IMR-90 (cell line): Measurements from ENCODE around the gene ISLR2. TPM values are rescaled to one million over a fixed set of nuclear protein-coding genes. Genes with fewer than 3 reads are reported as not detected.

Source experiments
- ATAC-seq: fragments of 200-7000 bp; cut with Tn5 transposase; 2 replicates; pipeline ENCODE4 v1.9.1; 2020; ENCODE audit warnings: low read depth, mild to moderate bottlenecking, moderate library complexity
- BruUV-seq: library from RNA; stranded (reverse); fragments of 400-500 nt; replicated peaks from 2 replicates; lab custom pipeline; 2021; lab: Mats Ljungman, UMichigan
- CTCF ChIA-PET: fragments of 300-600 bp; formaldehyde crosslinking; extraction: SDS; loops from one replicate; lab custom pipeline; 2021; ENCODE audit warnings: antibody characterized with exemption; lab: Yijun Ruan, JAX
- POLR2A ChIA-PET: fragments of 300-600 bp; sonication (Branson Sonifier 250); formaldehyde crosslinking; loops from one replicate; lab custom pipeline; 2022; ENCODE audit warnings: antibody characterized with exemption; ENCODE audit not compliant: unreplicated experiment; lab: Charles Lee
- DNase-seq: peaks from one replicate; pipeline ENCODE4 v3.0.0; 2013
- H2AFZ ChIP-seq: replicated peaks from 2 replicates; pipeline ENCODE3; 2013; ENCODE audit warnings: low read length, mild to moderate bottlenecking; ENCODE audit not compliant: poor library complexity
- H2AK5ac ChIP-seq: 2 replicates; pipeline ENCODE4 v1.6.1; 2013; ENCODE audit warnings: low read depth, low read length, inconsistent platforms
- H2AK9ac ChIP-seq: replicated peaks from 2 replicates; pipeline ENCODE3; 2013; ENCODE audit warnings: mild to moderate bottlenecking, low read depth, low read length, moderate library complexity; ENCODE audit not compliant: poor library complexity
- H2BK120ac ChIP-seq: 2 replicates; pipeline ENCODE4 v1.6.1; 2013; ENCODE audit warnings: low read depth, low read length, inconsistent platforms
- H2BK15ac ChIP-seq: 3 replicates; pipeline ENCODE4 v1.6.1; 2013; ENCODE audit warnings: low read depth, low read length, inconsistent platforms
- H2BK20ac ChIP-seq: 2 replicates; pipeline ENCODE4 v1.6.1; 2013; ENCODE audit warnings: low read depth, mild to moderate bottlenecking, inconsistent platforms, low read length, moderate library complexity
- H2BK5ac ChIP-seq: 2 replicates; pipeline ENCODE4 v1.6.1; 2013; ENCODE audit warnings: mild to moderate bottlenecking, low read depth, low read length, inconsistent platforms; ENCODE audit not compliant: poor library complexity, severe bottlenecking
- H3K14ac ChIP-seq: replicated peaks from 2 replicates; pipeline ENCODE4 v1.6.1; 2013; ENCODE audit warnings: low read depth, low read length, inconsistent platforms
- H3K18ac ChIP-seq: 2 replicates; pipeline ENCODE4 v1.6.1; 2013; ENCODE audit warnings: low read depth, low read length, control low read depth
- H3K23ac ChIP-seq: 2 replicates; pipeline ENCODE4 v1.6.1; 2013; ENCODE audit warnings: low read depth, low read length, inconsistent platforms
- H3K27ac ChIP-seq: 2 replicates; pipeline ENCODE4 v1.5.1; 2013; ENCODE audit warnings: mild to moderate bottlenecking, control low read depth, low read length; ENCODE audit not compliant: insufficient read depth
- H3K27me3 ChIP-seq: 2 replicates; pipeline ENCODE4 v1.6.1; 2013; ENCODE audit warnings: low read length; ENCODE audit not compliant: control insufficient read depth, insufficient read depth
- H3K36me3 ChIP-seq: 2 replicates; pipeline ENCODE4 v1.6.1; 2013; ENCODE audit warnings: low read length, mixed read lengths; ENCODE audit not compliant: control insufficient read depth, insufficient read depth
- H3K4ac ChIP-seq: 2 replicates; pipeline ENCODE4 v1.6.1; 2013; ENCODE audit warnings: low read depth, low read length, inconsistent platforms
- H3K4me1 ChIP-seq: 2 replicates; pipeline ENCODE4 v1.6.1; 2013; ENCODE audit warnings: low read length, mixed read lengths; ENCODE audit not compliant: control insufficient read depth, insufficient read depth
- H3K4me2 ChIP-seq: 2 replicates; pipeline ENCODE4 v1.6.1; 2013; ENCODE audit warnings: low read depth, mild to moderate bottlenecking, control low read depth, low read length, moderate library complexity
- H3K4me3 ChIP-seq: 2 replicates; pipeline ENCODE4 v1.5.1; 2013; ENCODE audit warnings: low read depth, mild to moderate bottlenecking, control low read depth, low read length, moderate library complexity; ENCODE audit not compliant: insufficient read depth
- H3K56ac ChIP-seq: 2 replicates; pipeline ENCODE4 v1.6.1; 2013; ENCODE audit warnings: low read length, inconsistent platforms; ENCODE audit not compliant: insufficient read depth; ENCODE audit errors: extremely low read depth
- H3K79me1 ChIP-seq, 2 experiments: 2 replicates each; pipeline ENCODE4 v1.6.1; 2013; ENCODE audit warnings: low read length in 2 of 2, inconsistent platforms in 1 of 2, low read depth in 1 of 2
- H3K9ac ChIP-seq: 2 replicates; pipeline ENCODE4 v1.6.1; 2013; ENCODE audit warnings: low read depth, low read length, control low read depth
- H3K9me1 ChIP-seq: 2 replicates; pipeline ENCODE4 v1.6.1; 2013; ENCODE audit warnings: low read length, inconsistent platforms; ENCODE audit not compliant: insufficient read depth
- H3K9me3 ChIP-seq: 2 replicates; pipeline ENCODE4 v1.6.1; 2013; ENCODE audit warnings: low read length; ENCODE audit not compliant: control insufficient read depth, insufficient read depth
- H4K20me1 ChIP-seq: 2 replicates; pipeline ENCODE4 v1.6.1; 2013; ENCODE audit warnings: low read length, inconsistent platforms; ENCODE audit not compliant: insufficient read depth
- H4K5ac ChIP-seq: 2 replicates; pipeline ENCODE4 v1.6.1; 2013; ENCODE audit warnings: mild to moderate bottlenecking, low read depth, low read length, control low read depth
- H4K8ac ChIP-seq, 2 experiments: 2 replicates each; pipeline ENCODE4 v1.6.1; 2013; ENCODE audit warnings: low read depth in 2 of 2, low read length in 2 of 2, control low read depth in 1 of 2, inconsistent platforms in 1 of 2
- H4K91ac ChIP-seq: 2 replicates; pipeline ENCODE4 v1.6.1; 2013; ENCODE audit warnings: low read depth, low read length, inconsistent platforms; ENCODE audit not compliant: insufficient read depth
- CTCF ChIP-seq: conservative IDR thresholded peaks from 2 replicates; pipeline ENCODE4 v1.5.1; 2012; ENCODE audit warnings: mild to moderate bottlenecking, low read depth, low read length, improper control_type of control experiment
- WGBS, 2 experiments: methylation state at CpG; one replicate each; pipeline versions ENCODE4 v1.1.5 to v1.1.7; 2013; ENCODE audit warnings: missing lambda C conversion rate in 2 of 2; ENCODE audit not compliant: insufficient read length in 1 of 2; ENCODE audit errors: extremely low coverage in 2 of 2; 5-methylcytosine and 5-hydroxymethylcytosine counted together
- dilution Hi-C: fragments of 300-500 bp; cut with HindIII; formaldehyde crosslinking; loops from one replicate; pipeline ENCODE4 v1.14.3; 2018; ENCODE audit warnings: low sequenced_read_pairs; ENCODE audit not compliant: unreplicated experiment
- in situ Hi-C: fragments of 300-500 bp; cut with MboI; formaldehyde crosslinking; loops from 3 replicates; pipeline ENCODE4 v1.14.3; 2019; ENCODE audit warnings: low sequenced_read_pairs, inconsistent platforms, mixed read lengths
- intact Hi-C: fragments of 100-400 bp; cut with micrococcal nuclease; formaldehyde crosslinking; loops from 2 replicates; pipeline ENCODE4 v1.10.0; 2022
- polyA plus RNA-seq, 3 experiments: library from polyadenylated mRNA; depleted of rRNA; stranded (reverse); fragments of >200 nt; gene quantifications; 2 replicates each; pipeline ENCODE4 v1.2.3, GENCODE V29; 2012; ENCODE audit warnings: low replicate concordance in 1 of 3
- total RNA-seq: library from RNA; depleted of rRNA; stranded (reverse); fragments of >200 nt; gene quantifications from 2 replicates; pipeline ENCODE4 v1.2.3, GENCODE V29; 2012
- TF ChIP-seq, protein P1 (sequence below): fragments of 150-350 bp; IDR thresholded peaks from 2 replicates; pipeline ENCODE4 v1.6.1; 2016; ENCODE audit warnings: low read depth, mild to moderate bottlenecking, low read length, moderate library complexity, borderline replicate concordance

ISLR2 gene
- total and polyA plus RNA-seq, 2 of the 4 experiments (the other 2 are of a cell fraction) = not detected

- no peak overlapping the region for H3K56ac ChIP-seq
- no peak overlapping the region for H2BK120ac ChIP-seq
- no peak for TF ChIP-seq CTCF
- TF ChIP-seq, protein P1, sequence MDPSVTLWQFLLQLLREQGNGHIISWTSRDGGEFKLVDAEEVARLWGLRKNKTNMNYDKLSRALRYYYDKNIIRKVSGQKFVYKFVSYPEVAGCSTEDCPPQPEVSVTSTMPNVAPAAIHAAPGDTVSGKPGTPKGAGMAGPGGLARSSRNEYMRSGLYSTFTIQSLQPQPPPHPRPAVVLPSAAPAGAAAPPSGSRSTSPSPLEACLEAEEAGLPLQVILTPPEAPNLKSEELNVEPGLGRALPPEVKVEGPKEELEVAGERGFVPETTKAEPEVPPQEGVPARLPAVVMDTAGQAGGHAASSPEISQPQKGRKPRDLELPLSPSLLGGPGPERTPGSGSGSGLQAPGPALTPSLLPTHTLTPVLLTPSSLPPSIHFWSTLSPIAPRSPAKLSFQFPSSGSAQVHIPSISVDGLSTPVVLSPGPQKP = no peak
- no peak overlapping the region for H2AK9ac ChIP-seq
- no peak overlapping the region for H4K91ac ChIP-seq
- H3K9me3 ChIP-seq = no peaks in the 10 kb centered on the region
- H2BK15ac ChIP-seq = no peak overlapping the region
- 50% methylated on average over 3 of the region's 15 CpGs; no CpG with 5 or more reads in 1 of the 2 experiments for WGBS, 2 experiments
- no peak overlapping the region for H3K14ac ChIP-seq
- H3K18ac ChIP-seq = no peak overlapping the region
- in situ Hi-C loops = no loop called here
- H2BK20ac ChIP-seq = no peak overlapping the region
- no peak for ATAC-seq
- dilution Hi-C loops = no loop called here
- no peak overlapping the region for H2AK5ac ChIP-seq
- no peak overlapping the region for H3K4ac ChIP-seq
- ChIA-PET CTCF (no interaction called here), POLR2A (no interaction called here)
- H2BK5ac ChIP-seq = no peak overlapping the region
- H3K79me1 ChIP-seq = no peaks in the 10 kb centered on the region
- peaks cover 33% of the 10 kb centered on the region for H3K27me3 ChIP-seq
- no peak overlapping the region for H3K23ac ChIP-seq
- H3K4me1 ChIP-seq = peaks cover 11% of the 10 kb centered on the region
- no peak overlapping the region for H4K5ac ChIP-seq
- H3K4me3 ChIP-seq = no peak overlapping the region
- H4K8ac ChIP-seq = no peak overlapping the region
- BruUV-seq = no TSS peak
- no peak overlapping the region for H3K4me2 ChIP-seq
- no peak for DNase-seq
- H3K9me1 ChIP-seq = no peaks in the 10 kb centered on the region
- no peaks in the 10 kb centered on the region for H3K36me3 ChIP-seq
- intact Hi-C loops = no loop called here
- no peak overlapping the region for H3K27ac ChIP-seq
- no peak overlapping the region for H2AFZ ChIP-seq
- no peaks in the 10 kb centered on the region; the same call in 1 of the 2 replicates for H4K20me1 ChIP-seq
- no peak overlapping the region for H3K9ac ChIP-seq
Observed at GRCh38 chr15:74170071-74170844, 39.9 kb downstream of the ISLR2 start.
